HCT116 (cell line): ENCODE data around the gene TFB2M. TPM values are rescaled to one million over a fixed set of nuclear protein-coding genes. Genes with fewer than 3 reads are reported as not detected.
"Not testable (repeated sequence)": the region's sequence is repeated elsewhere in the genome, so short reads cannot be mapped to it uniquely, and the experiment has no call there.

Experiments
- ATAC-seq: fragments of 200-7000 bp; cut with Tn5 transposase; 2 replicates; pipeline ENCODE4 v1.9.1; 2020; ENCODE audit warnings: mild to moderate bottlenecking, moderate library complexity
- BruUV-seq: library from RNA; stranded (reverse); fragments of 400-500 nt; replicated peaks from 2 replicates; lab custom pipeline; 2021; lab: Mats Ljungman, UMichigan
- CTCF ChIA-PET: fragments of 300-600 bp; sonication (Branson Sonifier 250); formaldehyde crosslinking; loops from one replicate; lab custom pipeline; 2021; ENCODE audit warnings: antibody characterized with exemption; lab: Charles Lee
- POLR2A ChIA-PET: fragments of 300-600, 350-600 bp; sonication (Branson Sonifier 250); formaldehyde crosslinking; loops from one replicate; lab custom pipeline; 2021; ENCODE audit warnings: antibody characterized with exemption; lab: Charles Lee
- RAD21 ChIA-PET, 2 experiments: fragments of 300-600 bp; sonication (Branson Sonifier 250); formaldehyde crosslinking; loops; one replicate each; lab custom pipeline; 2023; ENCODE audit warnings: low total read pairs in 2 of 2; ENCODE audit not compliant: uncharacterized antibody in 2 of 2, unreplicated experiment in 2 of 2, low non-redundant PET in 1 of 2; lab: Charles Lee
- DNase-seq: peaks from one replicate; pipeline ENCODE4 v3.0.0-alpha.2; 2010; ENCODE audit warnings: low read depth, low spot score
- H2AFZ ChIP-seq: fragments of 200-600 bp; shearing (Covaris generic), sonication (generic); 2 replicates; pipeline ENCODE4 v1.6.1; 2017; ENCODE audit warnings: low read depth, mixed run types, mixed read lengths, antibody characterized with exemption, low read length; ENCODE audit not compliant: poor library complexity, severe bottlenecking
- H3K27ac ChIP-seq: 2 replicates; pipeline ENCODE4 v1.5.1; 2012; ENCODE audit warnings: low read depth, low read length
- H3K27me3 ChIP-seq: fragments of 200-600 bp; sonication (generic); 2 replicates; pipeline ENCODE4 v1.6.1; 2016; ENCODE audit warnings: mixed run types, low read length, mixed read lengths; ENCODE audit not compliant: insufficient read depth
- H3K36me3 ChIP-seq, 2 experiments: fragments of 200-500 bp in 1 of 2; fragments of 200-600 bp in 1 of 2; sonication (Bioruptor generic) in 1 of 2; sonication (generic) in 1 of 2; 2 replicates each; pipeline versions ENCODE4 v1.5.1 to v1.6.1; 2014 to 2016; ENCODE audit warnings: low read length in 2 of 2, inconsistent platforms in 1 of 2, mixed read lengths in 1 of 2, mixed run types in 1 of 2; ENCODE audit not compliant: insufficient read depth in 2 of 2, control insufficient read depth in 1 of 2
- H3K4me1 ChIP-seq, 2 experiments: fragments of 200-600 bp in 1 of 2; sonication (generic) in 1 of 2; 2 replicates each; pipeline versions ENCODE4 v1.5.1 to v1.6.1; 2012 to 2017; ENCODE audit warnings: low read length in 2 of 2, inconsistent platforms in 1 of 2, mild to moderate bottlenecking in 1 of 2, mixed read lengths in 1 of 2, mixed run types in 1 of 2, moderate library complexity in 1 of 2; ENCODE audit not compliant: insufficient read depth in 2 of 2, control insufficient read depth in 1 of 2
- H3K4me2 ChIP-seq: fragments of 200-600 bp; sonication (generic); 2 replicates; pipeline ENCODE4 v1.6.1; 2017; ENCODE audit warnings: mixed run types, low read length, mixed read lengths
- H3K4me3 ChIP-seq, 2 experiments: fragments of 200-600 bp in 1 of 2; sonication (generic) in 1 of 2; replicated peaks in 1 of 2; 2 replicates each; pipeline ENCODE4 v1.5.1; 2011 to 2016; ENCODE audit warnings: low read length in 2 of 2, control low read depth in 1 of 2, low read depth in 1 of 2, mild to moderate bottlenecking in 1 of 2, mixed read lengths in 1 of 2, mixed run types in 1 of 2
- H3K79me2 ChIP-seq: fragments of 200-600 bp; sonication (generic); 2 replicates; pipeline ENCODE4 v1.6.1; 2017; ENCODE audit warnings: mild to moderate bottlenecking, mixed run types, low read length, moderate library complexity, mixed read lengths; ENCODE audit not compliant: insufficient read depth
- H3K9ac ChIP-seq: fragments of 200-600 bp; sonication (generic); 2 replicates; pipeline ENCODE4 v1.6.1; 2016; ENCODE audit warnings: low read length, mixed read lengths
- H3K9me2 ChIP-seq: fragments of 200-600 bp; sonication (generic), shearing (Covaris generic); 2 replicates; pipeline ENCODE4 v1.6.1; 2017; ENCODE audit warnings: mixed run types, mild to moderate bottlenecking, moderate library complexity; ENCODE audit not compliant: insufficient read depth
- H3K9me3 ChIP-seq, 2 experiments: fragments of 200-500 bp in 1 of 2; fragments of 200-600 bp in 1 of 2; sonication (Bioruptor generic) in 1 of 2; sonication (generic) in 1 of 2; 2 replicates each; pipeline ENCODE4 v1.6.1; 2014 to 2017; ENCODE audit warnings: low read length in 2 of 2, mixed read lengths in 2 of 2, inconsistent platforms in 1 of 2, low read depth in 1 of 2, mild to moderate bottlenecking in 1 of 2, mixed run types in 1 of 2, moderate library complexity in 1 of 2; ENCODE audit not compliant: control insufficient read depth in 1 of 2, insufficient read depth in 1 of 2
- H4K20me1 ChIP-seq: fragments of 200-600 bp; sonication (generic), shearing (Covaris generic); 2 replicates; pipeline ENCODE4 v1.6.1; 2017; ENCODE audit warnings: mixed run types, mild to moderate bottlenecking, moderate library complexity; ENCODE audit not compliant: insufficient read depth
- CBX3 ChIP-seq: IDR thresholded peaks from 2 replicates; pipeline ENCODE4 v1.6.1; 2012; ENCODE audit warnings: low read depth
- CEBPB ChIP-seq: IDR thresholded peaks from 2 replicates; pipeline ENCODE4 v1.6.1; 2012; ENCODE audit warnings: low read depth
- CTCF ChIP-seq, 3 experiments: fragments of 200-600 bp in 1 of 3; sonication (generic) in 1 of 3; IDR thresholded peaks in 2 of 3; conservative IDR thresholded peaks in 1 of 3; 2 replicates each; pipeline ENCODE4 v1.5.1; 2012 to 2017; ENCODE audit warnings: low read depth in 2 of 3, low read length in 2 of 3, antibody characterized with exemption in 1 of 3, borderline replicate concordance in 1 of 3, control low read depth in 1 of 3, mild to moderate bottlenecking in 1 of 3, mixed read lengths in 1 of 3, mixed run types in 1 of 3, moderate library complexity in 1 of 3; ENCODE audit not compliant: insufficient read depth in 1 of 3
- EGR1 ChIP-seq: IDR thresholded peaks from 2 replicates; pipeline ENCODE4 v1.6.1; 2012; ENCODE audit warnings: low read depth
- ELF1 ChIP-seq: IDR thresholded peaks from 2 replicates; pipeline ENCODE4 v1.6.1; 2012; ENCODE audit warnings: low read depth, borderline replicate concordance
- JUND ChIP-seq: IDR thresholded peaks from 2 replicates; pipeline ENCODE4 v1.6.1; 2012
- SRF ChIP-seq: IDR thresholded peaks from 2 replicates; pipeline ENCODE4 v1.6.1; 2012; ENCODE audit warnings: low read depth
- TCF7L2 ChIP-seq: IDR thresholded peaks from 2 replicates; pipeline ENCODE4 v1.7.0; 2011; ENCODE audit warnings: borderline replicate concordance, inconsistent platforms; ENCODE audit not compliant: insufficient read depth, insufficient read length; ENCODE audit errors: extremely low read depth
- ZFX ChIP-seq: fragments of 450-650 bp; IDR thresholded peaks from 2 replicates; pipeline ENCODE4 v1.6.1; 2017
- ZNF274 ChIP-seq: fragments of 200-500 bp; sonication (Bioruptor generic); IDR thresholded peaks from 2 replicates; pipeline ENCODE4 v1.6.1; 2014; ENCODE audit warnings: mild to moderate bottlenecking, low read depth, low read length, inconsistent platforms
- intact Hi-C: fragments of 100-400 bp; cut with micrococcal nuclease; formaldehyde crosslinking; loops from 2 replicates; pipeline ENCODE4 v1.10.0; 2022
- total RNA-seq: library from RNA; stranded (reverse); gene quantifications from one replicate; pipeline ENCODE4 v1.2.1, GENCODE V29; 2021; ENCODE audit not compliant: unreplicated experiment

The TFB2M gene
- total RNA-seq, 1 experiment from 2014 or later = 24.4 TPM

- TF ChIP-seq CBX3 = no peak
- no peak for TF ChIP-seq EGR1
- TF ChIP-seq SRF = no peak
- TF ChIP-seq ZFX = no peak
- TF ChIP-seq TCF7L2 = no peak
- TF ChIP-seq ELF1 = no peak
- no peak for TF ChIP-seq ZNF274
- TF ChIP-seq CTCF (IDR thresholded peaks at IDR 0.05 in 2 of 3, conservative IDR thresholded peaks at IDR 0.05 in 1 of 3; ENCODE audit: borderline replicate concordance in 1 of 3, insufficient read depth in 1 of 3, low read depth in 2 of 3, low read length in 2 of 3) = no peak
- no peak for TF ChIP-seq JUND
- no peak for TF ChIP-seq CEBPB
- Histone ChIP-seq H3K9ac (no peak overlapping the region), H4K20me1 (no peaks in the 10 kb centered on the region), H3K4me1 (peaks cover 7% of the 10 kb centered on the region in 2 experiments), H2AFZ (no peak overlapping the region), H3K27ac (no peak overlapping the region), H3K79me2 (peaks cover 78% of the 10 kb centered on the region), H3K4me3 (no peak overlapping the region), H3K4me2 (no peak overlapping the region), H3K36me3 (no peaks in the 10 kb centered on the region), H3K27me3 (no peaks in the 10 kb centered on the region), H3K9me3 (no peaks in the 10 kb centered on the region), H3K9me2 (no peaks in the 10 kb centered on the region)
- BruUV-seq = no TSS peak
- no peak for ATAC-seq
- ChIA-PET RAD21 (no interaction called here), CTCF (no interaction called here), POLR2A (no interaction called here)
- DNase-seq = no peak
- intact Hi-C loops = no loop called here
Measured at GRCh38 chr1:246571953-246572352, 5.9 kb upstream of the TFB2M start.

- H2AFZ ChIP-seq, H3K27me3 ChIP-seq, H3K9me3 ChIP-seq, BruUV-seq, CTCF ChIA-PET, ATAC-seq, H3K36me3 ChIP-seq, POLR2A ChIA-PET, H3K27ac ChIP-seq, RAD21 ChIA-PET, DNase-seq, H4K20me1 ChIP-seq, H3K4me1 ChIP-seq, H3K9ac ChIP-seq, intact Hi-C loops, H3K4me3 ChIP-seq, H3K9me2 ChIP-seq, H3K4me2 ChIP-seq: not testable (repeated sequence)
- H3K79me2 ChIP-seq = peaks cover 75% of the 10 kb centered on the region
Measured at GRCh38 chr1:246571309-246571708, 5.2 kb upstream of the TFB2M start.
